ENCODE measurements around the gene MYH15.

- TF ChIP-seq, protein P1, sequence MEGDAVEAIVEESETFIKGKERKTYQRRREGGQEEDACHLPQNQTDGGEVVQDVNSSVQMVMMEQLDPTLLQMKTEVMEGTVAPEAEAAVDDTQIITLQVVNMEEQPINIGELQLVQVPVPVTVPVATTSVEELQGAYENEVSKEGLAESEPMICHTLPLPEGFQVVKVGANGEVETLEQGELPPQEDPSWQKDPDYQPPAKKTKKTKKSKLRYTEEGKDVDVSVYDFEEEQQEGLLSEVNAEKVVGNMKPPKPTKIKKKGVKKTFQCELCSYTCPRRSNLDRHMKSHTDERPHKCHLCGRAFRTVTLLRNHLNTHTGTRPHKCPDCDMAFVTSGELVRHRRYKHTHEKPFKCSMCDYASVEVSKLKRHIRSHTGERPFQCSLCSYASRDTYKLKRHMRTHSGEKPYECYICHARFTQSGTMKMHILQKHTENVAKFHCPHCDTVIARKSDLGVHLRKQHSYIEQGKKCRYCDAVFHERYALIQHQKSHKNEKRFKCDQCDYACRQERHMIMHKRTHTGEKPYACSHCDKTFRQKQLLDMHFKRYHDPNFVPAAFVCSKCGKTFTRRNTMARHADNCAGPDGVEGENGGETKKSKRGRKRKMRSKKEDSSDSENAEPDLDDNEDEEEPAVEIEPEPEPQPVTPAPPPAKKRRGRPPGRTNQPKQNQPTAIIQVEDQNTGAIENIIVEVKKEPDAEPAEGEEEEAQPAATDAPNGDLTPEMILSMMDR (IDR thresholded peaks at IDR 0.05) = no peak
- no peak for TF ChIP-seq POLR2A (IDR thresholded peaks at IDR 0.05)
Observed at GRCh38 chr3:108455212-108455705, 55.1 kb downstream of the MYH15 start.

Data from thyroid gland (tissue), 4 donors.